GM19193 (cell line): ENCODE measurements around the gene MAPKAPK2.

Experiments
- POLR2A ChIP-seq: IDR thresholded peaks from 4 replicates; pipeline ENCODE4 v1.6.1; 2011; ENCODE audit not compliant: insufficient read depth, insufficient read length; ENCODE audit errors: extremely low read depth

MAPKAPK2 gene

GRCh38 chr1:206672011-206672688 is 12.6 kb upstream of the MAPKAPK2 start:
- no peak for TF ChIP-seq POLR2A

GRCh38 chr1:206672844-206673758 is 11.6 kb upstream of the MAPKAPK2 start:
- TF ChIP-seq POLR2A, result no peak

- no peak for TF ChIP-seq POLR2A
Observed at GRCh38 chr1:206674236-206674635, 10.5 kb upstream of the MAPKAPK2 start.

- TF ChIP-seq POLR2A, result no peak
Observed at GRCh38 chr1:206674745-206675175, 9.9 kb upstream of the MAPKAPK2 start.

- no peak for TF ChIP-seq POLR2A
Observed at GRCh38 chr1:206676499-206676898, 8.2 kb upstream of the MAPKAPK2 start.

GRCh38 chr1:206678490-206678889 is 6.2 kb upstream of the MAPKAPK2 start:
- TF ChIP-seq POLR2A, result no peak

GRCh38 chr1:206679738-206680211 is 4.9 kb upstream of the MAPKAPK2 start:
- no peak for TF ChIP-seq POLR2A

GRCh38 chr1:206680279-206680678 is 4.4 kb upstream of the MAPKAPK2 start:
- no peak for TF ChIP-seq POLR2A

- no peak for TF ChIP-seq POLR2A
Observed at GRCh38 chr1:206681359-206681758, 3.3 kb upstream of the MAPKAPK2 start.

- no peak for TF ChIP-seq POLR2A
Observed at GRCh38 chr1:206682111-206682510, 2.6 kb upstream of the MAPKAPK2 start.

GRCh38 chr1:206683313-206683712 is 1.4 kb upstream of the MAPKAPK2 start:
- TF ChIP-seq POLR2A, result no peak

- TF ChIP-seq POLR2A, result no peak
Observed at GRCh38 chr1:206684003-206684402, 702 bp upstream of the MAPKAPK2 start.

GRCh38 chr1:206685334-206685768 is 646 bp downstream of the MAPKAPK2 start:
- no peak for TF ChIP-seq POLR2A

- TF ChIP-seq POLR2A, result peak; percentile 39
Observed at GRCh38 chr1:206685769-206686477, 1.2 kb downstream of the MAPKAPK2 start.
